Esophagus squamous epithelium (tissue), 4 donors: ENCODE results near the gene ZNF549.

ENCODE experiments used
- POLR2A ChIP-seq, 4 donors: fragments of 450-650 bp; IDR thresholded peaks; one replicate each; pipeline ENCODE4 v1.6.1; 2017; ENCODE audit warnings: antibody characterized with exemption in 4 of 4, mild to moderate bottlenecking in 4 of 4, moderate library complexity in 3 of 4
- TF ChIP-seq, protein P1 (sequence below), 6 experiments: fragments of 450-650 bp in 4 of 6; fragments of 200-600 bp in 2 of 6; sonication (generic) in 2 of 6; IDR thresholded peaks; one replicate each; pipeline ENCODE4 v1.5.1; 2016 to 2019; ENCODE audit warnings: antibody characterized with exemption in 6 of 6, mild to moderate bottlenecking in 4 of 6, moderate library complexity in 4 of 6

DNA sequence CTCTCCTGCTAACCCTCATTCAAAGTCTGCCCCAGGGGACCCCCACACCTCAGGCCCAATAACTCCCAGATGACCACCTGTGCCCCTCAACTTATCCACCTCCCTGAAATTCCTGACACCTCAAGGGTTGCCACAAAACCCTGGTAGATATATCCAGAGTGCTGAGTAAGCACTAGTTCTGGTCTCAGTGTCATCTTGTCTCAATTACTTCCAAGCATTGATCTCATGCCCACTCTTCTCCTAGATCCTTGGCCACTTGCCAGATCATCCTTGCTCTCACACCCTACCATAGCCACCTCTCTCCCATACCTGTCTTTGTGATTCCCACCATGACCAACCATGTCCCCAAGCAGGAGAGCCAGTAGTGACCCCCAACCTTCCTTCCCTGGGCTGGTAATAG, 49.5 kb downstream of the ZNF549 start:
- TF ChIP-seq, protein P1, sequence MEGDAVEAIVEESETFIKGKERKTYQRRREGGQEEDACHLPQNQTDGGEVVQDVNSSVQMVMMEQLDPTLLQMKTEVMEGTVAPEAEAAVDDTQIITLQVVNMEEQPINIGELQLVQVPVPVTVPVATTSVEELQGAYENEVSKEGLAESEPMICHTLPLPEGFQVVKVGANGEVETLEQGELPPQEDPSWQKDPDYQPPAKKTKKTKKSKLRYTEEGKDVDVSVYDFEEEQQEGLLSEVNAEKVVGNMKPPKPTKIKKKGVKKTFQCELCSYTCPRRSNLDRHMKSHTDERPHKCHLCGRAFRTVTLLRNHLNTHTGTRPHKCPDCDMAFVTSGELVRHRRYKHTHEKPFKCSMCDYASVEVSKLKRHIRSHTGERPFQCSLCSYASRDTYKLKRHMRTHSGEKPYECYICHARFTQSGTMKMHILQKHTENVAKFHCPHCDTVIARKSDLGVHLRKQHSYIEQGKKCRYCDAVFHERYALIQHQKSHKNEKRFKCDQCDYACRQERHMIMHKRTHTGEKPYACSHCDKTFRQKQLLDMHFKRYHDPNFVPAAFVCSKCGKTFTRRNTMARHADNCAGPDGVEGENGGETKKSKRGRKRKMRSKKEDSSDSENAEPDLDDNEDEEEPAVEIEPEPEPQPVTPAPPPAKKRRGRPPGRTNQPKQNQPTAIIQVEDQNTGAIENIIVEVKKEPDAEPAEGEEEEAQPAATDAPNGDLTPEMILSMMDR (IDR thresholded peaks at IDR 0.05), result no peak
- TF ChIP-seq POLR2A (IDR thresholded peaks at IDR 0.05), result no peak
